Right atrium auricular region (tissue), 2 donors: ENCODE results near the gene ADGRG7. TPM values are rescaled to one million over a fixed set of nuclear protein-coding genes. Genes with fewer than 3 reads are reported as not detected.

Source experiments
- DNase-seq: peaks from one replicate; pipeline ENCODE4 v3.0.0-alpha.2; 2019; ENCODE audit warnings: low spot score
- H3K27ac ChIP-seq, 2 donors: fragments of 200-600 bp; sonication (generic); 1 replicate in 1 of 2; 2 replicates in 1 of 2; pipeline ENCODE4 v1.5.1; 2016 to 2019
- H3K27me3 ChIP-seq, 2 donors: fragments of 200-600 bp; sonication (generic); one replicate each; pipeline versions ENCODE4 v1.5.1 to v1.6.0; 2017 to 2019
- H3K36me3 ChIP-seq: fragments of 200-600 bp; sonication (generic); one replicate; pipeline ENCODE4 v1.5.1; 2016
- H3K4me1 ChIP-seq, 2 donors: fragments of 200-600 bp; sonication (generic); one replicate each; pipeline versions ENCODE4 v1.5.1 to v1.6.0; 2017 to 2019
- H3K4me3 ChIP-seq, 2 donors: fragments of 200-600 bp; sonication (generic); 1 replicate in 1 of 2; 2 replicates in 1 of 2; pipeline ENCODE4 v1.5.1; 2017 to 2019; ENCODE audit warnings: mild to moderate bottlenecking in 1 of 2, moderate library complexity in 1 of 2
- H3K9me3 ChIP-seq, 2 donors: fragments of 200-600 bp; sonication (generic); one replicate each; pipeline ENCODE4 v1.5.1; 2019
- total RNA-seq, 2 donors: library from RNA; depleted of rRNA; stranded (reverse); fragments of >200 nt; gene quantifications; one replicate each; pipeline ENCODE4 v1.1.0, GENCODE V29; 2016
- TF ChIP-seq, protein P1 (sequence below), 2 donors: fragments of 200-600 bp; sonication (generic); IDR thresholded peaks; one replicate each; pipeline ENCODE4 v1.5.1; 2019; ENCODE audit warnings: antibody characterized with exemption in 2 of 2

ADGRG7 gene
- total RNA-seq, 2 donors from 2014 or later = not detected

DNA sequence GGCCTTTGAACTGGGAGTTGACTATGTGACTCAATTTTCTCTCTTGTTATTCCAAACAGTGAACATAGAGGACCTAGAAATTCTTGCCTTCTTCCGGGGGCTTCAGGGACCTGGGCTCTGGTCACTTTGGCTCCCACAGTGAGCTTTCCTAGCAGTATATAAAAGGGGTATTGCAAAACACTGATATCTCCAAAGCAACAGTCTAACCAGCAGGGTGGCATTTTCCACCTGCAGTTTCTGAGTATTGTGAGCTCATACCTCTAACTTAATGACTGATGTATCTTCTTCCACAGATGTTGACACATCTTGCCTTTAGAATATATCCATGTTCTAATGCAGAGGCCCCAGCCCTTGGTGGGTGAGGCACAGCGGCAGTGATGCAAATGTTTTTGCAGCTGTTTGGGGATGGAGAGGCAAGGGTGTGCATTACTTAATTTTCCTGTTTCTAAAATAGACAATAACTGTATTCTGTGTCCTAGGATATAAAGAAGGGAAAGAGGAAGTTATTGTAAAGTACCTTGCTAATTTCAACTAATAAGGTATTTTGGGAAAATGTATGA lies 45.7 kb upstream of the ADGRG7 start:
- H3K9me3 ChIP-seq = no peaks in the 10 kb centered on the region
- H3K4me1 ChIP-seq = no peaks in the 10 kb centered on the region
- no peak for DNase-seq
- no peaks in the 10 kb centered on the region for H3K27me3 ChIP-seq
- H3K27ac ChIP-seq = no peak overlapping the region
- no peak overlapping the region for H3K4me3 ChIP-seq
- no peaks in the 10 kb centered on the region for H3K36me3 ChIP-seq
- TF ChIP-seq, protein P1, sequence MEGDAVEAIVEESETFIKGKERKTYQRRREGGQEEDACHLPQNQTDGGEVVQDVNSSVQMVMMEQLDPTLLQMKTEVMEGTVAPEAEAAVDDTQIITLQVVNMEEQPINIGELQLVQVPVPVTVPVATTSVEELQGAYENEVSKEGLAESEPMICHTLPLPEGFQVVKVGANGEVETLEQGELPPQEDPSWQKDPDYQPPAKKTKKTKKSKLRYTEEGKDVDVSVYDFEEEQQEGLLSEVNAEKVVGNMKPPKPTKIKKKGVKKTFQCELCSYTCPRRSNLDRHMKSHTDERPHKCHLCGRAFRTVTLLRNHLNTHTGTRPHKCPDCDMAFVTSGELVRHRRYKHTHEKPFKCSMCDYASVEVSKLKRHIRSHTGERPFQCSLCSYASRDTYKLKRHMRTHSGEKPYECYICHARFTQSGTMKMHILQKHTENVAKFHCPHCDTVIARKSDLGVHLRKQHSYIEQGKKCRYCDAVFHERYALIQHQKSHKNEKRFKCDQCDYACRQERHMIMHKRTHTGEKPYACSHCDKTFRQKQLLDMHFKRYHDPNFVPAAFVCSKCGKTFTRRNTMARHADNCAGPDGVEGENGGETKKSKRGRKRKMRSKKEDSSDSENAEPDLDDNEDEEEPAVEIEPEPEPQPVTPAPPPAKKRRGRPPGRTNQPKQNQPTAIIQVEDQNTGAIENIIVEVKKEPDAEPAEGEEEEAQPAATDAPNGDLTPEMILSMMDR (IDR thresholded peaks at IDR 0.05) = no peak

DNA sequence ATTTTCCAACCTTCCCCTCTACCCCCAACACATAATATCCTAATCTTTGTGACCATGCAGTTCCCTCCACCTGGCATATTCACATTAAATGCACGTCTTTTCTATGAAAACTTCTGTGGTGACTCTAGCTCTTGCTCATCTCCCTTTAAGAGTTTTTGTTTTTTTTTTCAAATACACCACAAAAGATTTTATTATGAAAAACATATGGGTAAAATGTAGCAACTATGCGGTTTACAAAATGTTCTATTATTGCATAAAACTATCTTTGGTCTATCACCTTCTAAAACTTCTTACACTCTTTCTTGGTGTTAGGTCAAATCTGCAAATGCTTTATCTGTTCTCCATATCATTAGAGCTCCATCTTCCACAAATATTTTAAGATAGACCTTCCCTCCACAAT lies 38.6 kb upstream of the ADGRG7 start:
- DNase-seq = no peak
- no peaks in the 10 kb centered on the region for H3K4me1 ChIP-seq
- TF ChIP-seq, protein P1 (IDR thresholded peaks at IDR 0.05) = no peak
- H3K4me3 ChIP-seq = no peak overlapping the region
- H3K36me3 ChIP-seq = peaks cover 5% of the 10 kb centered on the region
- H3K9me3 ChIP-seq = no peaks in the 10 kb centered on the region
- no peak overlapping the region for H3K27ac ChIP-seq
- no peaks in the 10 kb centered on the region for H3K27me3 ChIP-seq

DNA sequence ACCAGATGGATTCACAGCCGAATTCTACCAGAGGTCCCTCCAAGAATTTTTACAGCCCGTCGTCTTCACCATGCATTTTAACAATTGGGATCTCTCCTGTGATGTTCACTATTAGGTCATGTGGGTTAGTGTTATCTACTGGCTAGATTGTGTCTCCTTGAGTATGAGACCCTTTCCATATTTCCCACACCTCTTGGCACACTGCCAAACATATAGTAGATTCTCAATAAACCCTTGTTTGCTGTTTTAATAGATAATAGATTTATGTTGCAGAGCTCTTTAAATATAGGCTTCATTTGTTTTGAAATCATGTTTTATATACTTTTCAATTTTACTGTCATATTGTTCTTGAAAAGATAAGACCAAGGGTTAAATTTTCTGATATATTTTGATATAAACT lies 34.9 kb upstream of the ADGRG7 start:
- peaks cover 5% of the 10 kb centered on the region for H3K36me3 ChIP-seq

DNA sequence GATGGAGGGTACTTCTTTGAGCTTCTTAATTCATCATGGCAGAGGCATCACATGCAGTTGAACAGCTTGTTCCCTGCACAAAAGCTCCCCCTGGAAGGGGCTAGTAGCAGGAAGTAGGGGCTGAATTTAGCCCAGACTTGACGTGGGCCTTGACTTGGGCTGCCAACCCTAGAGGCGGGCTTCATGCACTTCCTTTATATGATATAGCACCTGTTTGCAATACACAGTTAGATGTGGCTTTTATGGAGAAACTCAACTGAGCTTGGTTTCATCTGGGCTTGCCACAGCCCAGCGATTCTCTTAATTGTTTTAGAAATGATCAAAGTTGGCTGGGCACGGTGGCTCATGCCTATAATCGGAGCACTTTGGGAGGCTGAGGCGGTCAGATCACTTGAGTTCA lies 33.7 kb upstream of the ADGRG7 start:
- no peaks in the 10 kb centered on the region for H3K27me3 ChIP-seq
- DNase-seq = no peak
- no peak overlapping the region for H3K4me3 ChIP-seq
- no peaks in the 10 kb centered on the region for H3K36me3 ChIP-seq
- TF ChIP-seq, protein P1 (IDR thresholded peaks at IDR 0.05) = no peak
- H3K4me1 ChIP-seq = no peaks in the 10 kb centered on the region
- no peaks in the 10 kb centered on the region for H3K9me3 ChIP-seq
- no peak overlapping the region for H3K27ac ChIP-seq

More for the DNA sequence above, 34.9 kb upstream of the ADGRG7 start:
- H3K4me1 ChIP-seq = no peaks in the 10 kb centered on the region
- H3K4me3 ChIP-seq = no peak overlapping the region
- TF ChIP-seq, protein P1 (IDR thresholded peaks at IDR 0.05) = no peak
- no peaks in the 10 kb centered on the region for H3K27me3 ChIP-seq
- no peak overlapping the region for H3K27ac ChIP-seq
- no peaks in the 10 kb centered on the region for H3K9me3 ChIP-seq
- no peak for DNase-seq

DNA sequence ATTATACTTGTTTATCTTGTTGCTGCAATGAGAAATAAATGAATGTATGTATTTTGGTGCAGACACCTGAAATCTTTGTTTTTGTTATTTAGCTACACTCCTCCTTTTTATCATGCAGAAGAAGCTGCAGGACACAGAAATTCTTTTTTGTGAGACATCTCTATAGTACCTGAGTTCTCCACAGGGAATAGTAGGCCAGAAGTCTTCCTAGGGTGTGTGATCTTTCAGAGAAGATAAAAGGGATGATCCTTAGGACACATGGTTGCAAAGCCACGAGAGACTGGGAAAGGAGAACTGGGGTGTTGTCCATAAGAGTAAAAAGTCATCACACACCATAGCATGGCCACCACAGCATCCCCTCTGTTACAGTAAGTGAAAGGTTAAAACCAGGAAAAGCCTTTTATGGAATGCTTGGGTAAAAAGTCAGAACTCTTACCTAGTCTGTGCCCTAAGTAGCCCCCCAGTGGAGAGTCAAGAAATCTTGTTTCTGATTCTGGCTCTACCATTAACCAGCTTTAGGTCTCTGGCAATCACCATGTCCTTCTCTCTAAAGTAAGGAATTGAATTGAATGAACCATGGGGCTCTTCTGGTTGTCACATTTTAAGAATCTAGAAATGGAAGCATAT lies 31.9 kb upstream of the ADGRG7 start:
- H3K36me3 ChIP-seq = no peaks in the 10 kb centered on the region
- H3K27me3 ChIP-seq = no peaks in the 10 kb centered on the region
- DNase-seq = no peak
- no peaks in the 10 kb centered on the region for H3K9me3 ChIP-seq
- TF ChIP-seq, protein P1 (IDR thresholded peaks at IDR 0.05) = no peak
- no peak overlapping the region for H3K27ac ChIP-seq
- H3K4me1 ChIP-seq = no peaks in the 10 kb centered on the region
- H3K4me3 ChIP-seq = no peak overlapping the region

DNA sequence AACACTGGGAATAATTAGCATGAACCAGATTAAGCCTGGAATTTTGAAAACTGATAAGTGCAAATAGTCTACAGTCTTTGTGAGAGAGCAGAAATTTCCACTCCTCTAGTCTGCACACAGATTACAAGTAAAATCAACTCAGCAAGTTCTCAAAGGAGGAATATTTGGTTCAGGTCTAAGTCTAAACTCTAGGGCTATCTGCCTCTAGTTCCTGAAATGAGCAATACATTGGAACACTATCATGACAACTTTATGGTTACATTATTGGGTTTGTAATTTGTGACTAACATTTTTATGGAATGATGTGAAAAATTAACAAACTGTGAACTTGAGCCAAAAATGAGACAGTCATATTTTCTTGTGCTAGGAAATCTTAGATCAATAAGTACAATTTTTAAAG lies 30.8 kb upstream of the ADGRG7 start:
- Histone ChIP-seq H3K9me3 (no peaks in the 10 kb centered on the region), H3K4me3 (no peak overlapping the region), H3K27me3 (no peaks in the 10 kb centered on the region), H3K36me3 (no peaks in the 10 kb centered on the region), H3K4me1 (no peaks in the 10 kb centered on the region), H3K27ac (no peak overlapping the region)
- DNase-seq = no peak
- TF ChIP-seq, protein P1 (IDR thresholded peaks at IDR 0.05) = no peak
